Measurements from ENCODE around the gene STK38. TPM values are rescaled to one million over a fixed set of nuclear protein-coding genes. Genes with fewer than 3 reads are reported as not detected.

Gene STK38
- total RNA-seq, 1 experiment from 2014 or later = 53.3 TPM

DNA sequence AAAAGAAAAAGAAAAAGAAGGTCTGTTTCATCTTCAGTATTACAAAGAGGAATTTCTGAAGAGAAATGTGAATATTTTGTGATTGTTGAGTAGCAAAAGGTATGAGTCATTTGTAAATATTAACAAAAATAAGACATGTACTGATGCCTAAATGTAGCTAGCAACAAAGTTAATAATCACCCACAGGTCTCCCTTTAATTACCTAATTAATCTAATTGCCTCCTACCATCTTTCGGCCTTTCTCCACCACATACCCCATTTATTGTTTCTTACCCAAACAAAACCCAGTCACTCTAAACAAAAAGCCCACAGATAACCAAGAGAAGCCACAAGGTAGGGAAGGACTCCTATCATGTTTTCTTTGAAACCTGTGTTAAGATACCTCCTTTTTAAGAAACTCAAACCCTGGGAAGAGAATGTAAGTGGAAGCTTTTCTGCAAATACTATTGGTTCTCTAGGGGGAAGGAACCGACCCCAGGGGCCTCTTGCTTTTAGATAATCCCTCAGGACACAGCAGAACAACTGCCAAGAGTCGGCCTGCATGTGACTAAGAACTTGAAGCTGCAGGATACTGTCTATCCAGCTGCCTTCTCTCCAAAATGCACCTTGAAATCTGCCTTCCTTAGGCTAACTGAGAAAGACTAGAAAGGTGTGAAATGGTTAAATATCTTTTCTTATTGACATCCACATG, 16.1 kb upstream of the STK38 start:
- Histone ChIP-seq H4K20me1 (ENCODE audit: insufficient read depth) (no peaks in the 10 kb centered on the region), H3K27me3 (ENCODE audit: insufficient read depth, low read depth) (no peaks in the 10 kb centered on the region), H3K9me2 (ENCODE audit: insufficient read depth) (no peaks in the 10 kb centered on the region), H3K4me3 (no peak overlapping the region), H3K36me3 (ENCODE audit: low read depth) (no peaks in the 10 kb centered on the region), H3F3A (ENCODE audit: insufficient read depth, low read depth) (peaks cover 14% of the 10 kb centered on the region; the same call in 1 of the 2 replicates), H3K79me2 (ENCODE audit: low read depth) (no peaks in the 10 kb centered on the region), H2AFZ (no peak overlapping the region), H3K4me1 (replicated peaks; ENCODE audit: insufficient read depth) (peaks cover 12% of the 10 kb centered on the region), H3K9me3 (ENCODE audit: insufficient read depth, low read depth) (no peaks in the 10 kb centered on the region), H3K4me2 (no peak overlapping the region), H3K27ac (no peak overlapping the region)
- TF ChIP-seq CTCF (conservative IDR thresholded peaks at IDR 0.05) (no peak), EZH2 (IDR thresholded peaks at IDR 0.05; ENCODE audit: low read depth) (no peak)
- ChIA-PET POLR2A (ENCODE audit: unreplicated experiment) (interaction anchor here (0.6 kb wide), 1 partner anchor 16 kb away, joined by 11 read pairs; no protein-coding TSS in a partner anchor), CTCF (interaction anchor here (0.6 kb wide), 1 partner anchor 13 kb away, joined by 5 read pairs; no protein-coding TSS in a partner anchor)
- BruUV-seq (replicated peaks) = no TSS peak
- no peak for DNase-seq
- intact Hi-C loops (cut with micrococcal nuclease; ENCODE audit: unreplicated experiment) = no loop called here

GRCh38 chr6:36560822-36561221, 13.5 kb upstream of the STK38 start:
- ChIA-PET POLR2A (ENCODE audit: unreplicated experiment) (no interaction called here), CTCF (no interaction called here)
- BruUV-seq (replicated peaks) = no TSS peak

GRCh38 chr6:36559011-36559793, 11.9 kb upstream of the STK38 start:
- no peak overlapping the region for H3K4me2 ChIP-seq
- ChIA-PET POLR2A (ENCODE audit: unreplicated experiment) (no interaction called here), CTCF (no interaction called here)
- no peaks in the 10 kb centered on the region for H3K36me3 ChIP-seq (ENCODE audit: low read depth)
- peaks cover 27% of the 10 kb centered on the region for H3K4me1 ChIP-seq (replicated peaks; ENCODE audit: insufficient read depth)
- H2AFZ ChIP-seq = no peak overlapping the region
- intact Hi-C loops (cut with micrococcal nuclease; ENCODE audit: unreplicated experiment) = no loop called here
- H3K4me3 ChIP-seq = no peak overlapping the region
- no peaks in the 10 kb centered on the region for H3K79me2 ChIP-seq (ENCODE audit: low read depth)
- no peak overlapping the region for H3K27ac ChIP-seq
- H3K27me3 ChIP-seq (ENCODE audit: insufficient read depth, low read depth) = no peaks in the 10 kb centered on the region
- no peaks in the 10 kb centered on the region for H4K20me1 ChIP-seq (ENCODE audit: insufficient read depth)
- no peaks in the 10 kb centered on the region for H3K9me3 ChIP-seq (ENCODE audit: insufficient read depth, low read depth)
- TF ChIP-seq EZH2 (IDR thresholded peaks at IDR 0.05; ENCODE audit: low read depth) (no peak), CTCF (conservative IDR thresholded peaks at IDR 0.05) (no peak)
- H3K9me2 ChIP-seq (ENCODE audit: insufficient read depth) = no peaks in the 10 kb centered on the region
- H3F3A ChIP-seq (ENCODE audit: insufficient read depth, low read depth) = peaks cover 26% of the 10 kb centered on the region; the same call in 1 of the 2 replicates
- no TSS peak for BruUV-seq (replicated peaks)
- no peak for DNase-seq

More at GRCh38 chr6:36560822-36561221, 13.5 kb upstream of the STK38 start:
- no peaks in the 10 kb centered on the region for H3K36me3 ChIP-seq (ENCODE audit: low read depth)
- no peak overlapping the region for H3K4me3 ChIP-seq
- no peaks in the 10 kb centered on the region for H3K9me2 ChIP-seq (ENCODE audit: insufficient read depth)
- H3K9me3 ChIP-seq (ENCODE audit: insufficient read depth, low read depth) = no peaks in the 10 kb centered on the region
- peaks cover 27% of the 10 kb centered on the region for H3K4me1 ChIP-seq (replicated peaks; ENCODE audit: insufficient read depth)
- intact Hi-C loops (cut with micrococcal nuclease; ENCODE audit: unreplicated experiment) = no loop called here
- no peaks in the 10 kb centered on the region for H3K79me2 ChIP-seq (ENCODE audit: low read depth)
- no peaks in the 10 kb centered on the region for H3K27me3 ChIP-seq (ENCODE audit: insufficient read depth, low read depth)
- TF ChIP-seq EZH2 (IDR thresholded peaks at IDR 0.05; ENCODE audit: low read depth) (no peak), CTCF (conservative IDR thresholded peaks at IDR 0.05) (no peak)
- no peak overlapping the region for H2AFZ ChIP-seq
- peaks cover 26% of the 10 kb centered on the region; the same call in 1 of the 2 replicates for H3F3A ChIP-seq (ENCODE audit: insufficient read depth, low read depth)
- DNase-seq = no peak
- H3K27ac ChIP-seq = no peak overlapping the region
- no peak overlapping the region for H3K4me2 ChIP-seq
- no peaks in the 10 kb centered on the region for H4K20me1 ChIP-seq (ENCODE audit: insufficient read depth)
